Endometrium (tissue), 2 donors: ENCODE measurements around the gene OLFM4.
A peak's percentile ranks its signal among the peaks of the same experiment; 100 is the strongest.

ENCODE experiments used
- FAIRE-seq: peaks from 2 replicates; lab custom pipeline; 2012; peaks lifted over from hg19 to GRCh38; lab: Jason Lieb, UNC
- donor health status: control.
- donor health status: control.

The OLFM4 gene

GRCh38 chr13:53068585-53069520 is 40.2 kb downstream of the OLFM4 start:
- FAIRE-seq = no peak

- FAIRE-seq = no peak
These were observed 41.2 kb downstream of the OLFM4 start for GRCh38 chr13:53069800-53070199.

DNA sequence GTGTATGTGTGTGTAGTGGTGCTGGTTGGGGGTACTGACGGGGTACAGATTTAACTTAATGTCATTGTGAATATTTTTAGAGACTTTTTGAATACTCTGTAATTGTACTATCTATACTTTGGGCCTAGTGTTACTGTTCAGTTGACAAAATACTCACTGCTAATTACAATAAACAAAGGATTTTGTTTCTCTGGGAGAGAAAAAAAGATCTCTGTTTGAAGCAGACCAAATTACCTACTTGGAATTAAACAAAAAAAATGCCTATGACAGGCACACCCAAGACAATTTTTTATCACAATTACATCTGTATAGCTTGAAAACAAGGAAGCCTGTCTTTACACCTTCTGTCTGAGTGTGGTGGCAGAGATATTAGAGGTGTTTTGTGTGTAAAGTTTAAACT is 45.1 kb downstream of the OLFM4 start:
- FAIRE-seq = no peak

GRCh38 chr13:53074114-53074513 is 45.5 kb downstream of the OLFM4 start:
- no peak for FAIRE-seq

GRCh38 chr13:53075356-53076041 is 46.9 kb downstream of the OLFM4 start:
- FAIRE-seq = no peak

DNA sequence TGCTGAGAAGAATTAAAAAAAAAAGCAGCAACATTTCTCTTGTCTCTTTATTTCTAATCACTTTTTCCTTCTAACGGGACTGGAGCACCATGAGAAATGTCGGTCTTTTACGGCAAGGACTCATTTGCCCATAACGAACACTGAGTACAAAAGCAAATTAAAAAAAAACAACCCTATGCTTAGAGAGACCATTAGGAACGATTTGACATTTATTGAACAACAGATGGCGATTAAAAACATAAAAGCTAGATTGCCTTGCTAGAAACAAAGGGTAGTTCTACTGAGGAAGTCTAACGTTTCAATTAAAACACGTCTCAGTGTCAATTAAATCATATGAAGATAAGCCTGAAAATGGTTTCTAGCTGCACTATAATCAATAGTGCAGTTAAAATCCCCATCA is 51.1 kb downstream of the OLFM4 start:
- FAIRE-seq = no peak

GRCh38 chr13:53088871-53089270 is 60.3 kb downstream of the OLFM4 start:
- FAIRE-seq = no peak

DNA sequence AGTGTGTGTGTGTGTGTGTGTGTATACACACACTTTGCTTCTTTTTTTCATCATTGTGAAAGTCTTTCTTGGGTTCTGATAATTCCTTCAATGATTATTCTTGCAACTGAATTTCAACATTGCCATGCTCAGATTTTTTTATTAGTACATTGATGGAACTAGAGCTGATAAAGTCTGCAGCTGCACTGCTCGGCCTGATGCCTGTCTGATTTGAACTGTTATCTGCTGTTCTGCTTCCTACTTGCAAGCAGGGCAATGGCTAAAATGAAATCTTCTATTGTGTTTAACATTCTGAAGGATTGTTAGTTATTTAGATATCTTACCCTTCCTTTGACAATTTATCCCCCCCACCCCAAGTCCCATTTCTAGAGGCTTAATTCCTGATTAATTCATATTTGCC is 61.3 kb downstream of the OLFM4 start:
- no peak for FAIRE-seq

- FAIRE-seq = no peak
These were observed 61.8 kb downstream of the OLFM4 start for GRCh38 chr13:53090461-53090860.

DNA sequence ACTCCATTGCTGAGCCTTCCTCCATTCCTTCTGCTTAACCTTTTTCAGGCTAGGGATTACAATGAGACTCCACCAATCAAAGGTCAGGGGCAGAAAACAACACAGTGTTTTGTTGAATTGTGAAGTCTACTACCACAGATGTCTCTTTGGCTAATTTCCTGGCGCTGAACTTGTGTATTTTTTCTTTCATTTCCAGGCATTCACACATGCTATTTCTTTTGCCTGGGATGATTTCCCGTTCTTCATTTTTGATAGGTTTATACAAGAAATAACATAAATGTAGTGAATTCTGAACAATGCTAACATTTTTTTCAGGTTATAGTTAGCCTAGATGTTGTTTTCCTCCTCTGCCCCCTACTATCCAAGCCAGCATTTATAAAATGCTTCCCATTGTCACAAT is 64.3 kb downstream of the OLFM4 start:
- no peak for FAIRE-seq

GRCh38 chr13:53098455-53098854 is 69.8 kb downstream of the OLFM4 start:
- peak; percentile 4 for FAIRE-seq

- FAIRE-seq = no peak
These were observed 71.9 kb downstream of the OLFM4 start for GRCh38 chr13:53100394-53101063.
